Trophoblast cell (in vitro differentiated cells and primary cell): ENCODE data around the gene SYCP1.

Experiments
- DNase-seq, 2 donors: peaks; one replicate each; pipeline ENCODE4 v3.0.0-alpha.2; 2016
- H2AFZ ChIP-seq: 2 replicates; pipeline ENCODE4 v1.6.1; 2013; ENCODE audit warnings: low read length, moderate library complexity, mild to moderate bottlenecking; ENCODE audit not compliant: insufficient read depth, poor library complexity
- H2AK5ac ChIP-seq: 2 replicates; pipeline ENCODE4 v1.6.1; 2013; ENCODE audit warnings: mild to moderate bottlenecking, low read length
- H2BK120ac ChIP-seq: 2 replicates; pipeline ENCODE4 v1.6.1; 2013; ENCODE audit warnings: low read length, mild to moderate bottlenecking, moderate library complexity; ENCODE audit not compliant: insufficient read depth, poor library complexity
- H2BK12ac ChIP-seq: 2 replicates; pipeline ENCODE4 v1.6.1; 2013; ENCODE audit warnings: mild to moderate bottlenecking, low read length, moderate library complexity
- H2BK5ac ChIP-seq: 2 replicates; pipeline ENCODE4 v1.6.1; 2013; ENCODE audit warnings: low read length, low read depth, moderate library complexity, mild to moderate bottlenecking; ENCODE audit not compliant: poor library complexity
- H3K14ac ChIP-seq: 2 replicates; pipeline ENCODE4 v1.6.1; 2013; ENCODE audit warnings: mild to moderate bottlenecking, low read length
- H3K18ac ChIP-seq: 2 replicates; pipeline ENCODE4 v1.6.1; 2013; ENCODE audit warnings: mild to moderate bottlenecking, low read length
- H3K23ac ChIP-seq: 2 replicates; pipeline ENCODE4 v1.6.1; 2013; ENCODE audit warnings: low read length
- H3K27ac ChIP-seq: 2 replicates; pipeline ENCODE4 v1.5.1; 2013; ENCODE audit warnings: low read depth, mild to moderate bottlenecking, inconsistent platforms, low read length, moderate library complexity
- H3K27me3 ChIP-seq: 2 replicates; pipeline ENCODE4 v1.6.1; 2013; ENCODE audit warnings: inconsistent platforms, mild to moderate bottlenecking, low read length, moderate library complexity; ENCODE audit not compliant: insufficient read depth
- H3K36me3 ChIP-seq, 2 experiments: 1 replicate in 1 of 2; 2 replicates in 1 of 2; pipeline ENCODE4 v1.6.1; 2013; ENCODE audit warnings: low read length in 2 of 2, mild to moderate bottlenecking in 2 of 2, moderate library complexity in 1 of 2; ENCODE audit not compliant: insufficient read depth in 2 of 2, control insufficient read depth in 1 of 2
- H3K4ac ChIP-seq: 2 replicates; pipeline ENCODE4 v1.6.1; 2013; ENCODE audit warnings: low read depth, mild to moderate bottlenecking, low read length, moderate library complexity
- H3K4me1 ChIP-seq, 2 experiments: 1 replicate in 1 of 2; 2 replicates in 1 of 2; pipeline ENCODE4 v1.6.1; 2013; ENCODE audit warnings: low read length in 2 of 2, mild to moderate bottlenecking in 2 of 2, moderate library complexity in 1 of 2; ENCODE audit not compliant: insufficient read depth in 2 of 2, control insufficient read depth in 1 of 2
- H3K4me2 ChIP-seq: 2 replicates; pipeline ENCODE4 v1.6.1; 2013; ENCODE audit warnings: inconsistent platforms, mild to moderate bottlenecking, low read length, moderate library complexity
- H3K4me3 ChIP-seq: 2 replicates; pipeline ENCODE4 v1.5.1; 2013; ENCODE audit warnings: mild to moderate bottlenecking, low read depth, low read length, inconsistent platforms
- H3K79me1 ChIP-seq: one replicate; pipeline ENCODE4 v1.6.1; 2013; ENCODE audit warnings: low read length
- H3K79me2 ChIP-seq: 2 replicates; pipeline ENCODE4 v1.6.1; 2013; ENCODE audit warnings: low read length, mild to moderate bottlenecking; ENCODE audit not compliant: control insufficient read depth, insufficient read depth, poor library complexity
- H3K9ac ChIP-seq: 2 replicates; pipeline ENCODE4 v1.6.1; 2013; ENCODE audit warnings: mild to moderate bottlenecking, low read length
- H3K9me3 ChIP-seq: 2 replicates; pipeline ENCODE4 v1.6.1; 2013; ENCODE audit warnings: low read depth, mild to moderate bottlenecking, control low read depth, inconsistent platforms, low read length; ENCODE audit not compliant: insufficient read depth
- H4K12ac ChIP-seq: 2 replicates; pipeline ENCODE4 v1.6.1; 2013; ENCODE audit warnings: low read depth, mild to moderate bottlenecking, low read length, moderate library complexity
- H4K8ac ChIP-seq: 2 replicates; pipeline ENCODE4 v1.6.1; 2013; ENCODE audit warnings: low read depth, mild to moderate bottlenecking, low read length, moderate library complexity
- H4K91ac ChIP-seq: one replicate; pipeline ENCODE4 v1.6.1; 2013; ENCODE audit warnings: low read depth, mild to moderate bottlenecking, low read length, moderate library complexity
- WGBS: extraction: QIAGEN DNeasy Blood & Tissue Kit; methylation state at CpG from one replicate; pipeline ENCODE4 v1.1.7; 2013; ENCODE audit warnings: missing lambda C conversion rate; ENCODE audit not compliant: insufficient read length, insufficient coverage; ENCODE audit errors: extremely low coverage; 5-methylcytosine and 5-hydroxymethylcytosine counted together

The SYCP1 gene

GRCh38 chr1:114892194-114892918 is 37.7 kb downstream of the SYCP1 start:
- H4K91ac ChIP-seq: no peak overlapping the region
- no CpG with 5 or more reads among the region's 11 CpGs for WGBS
- no peak overlapping the region for H2AK5ac ChIP-seq
- H3K4me1 ChIP-seq: no peaks in the 10 kb centered on the region
- no peak overlapping the region for H3K4ac ChIP-seq
- no peak overlapping the region for H4K12ac ChIP-seq
- H2BK5ac ChIP-seq: no peak overlapping the region
- no peak overlapping the region for H3K9ac ChIP-seq
- no peak for DNase-seq
- H3K36me3 ChIP-seq: no peaks in the 10 kb centered on the region
- no peak overlapping the region for H3K23ac ChIP-seq
- no peak overlapping the region for H3K14ac ChIP-seq
- H3K27ac ChIP-seq: no peak overlapping the region
- H2BK12ac ChIP-seq: no peak overlapping the region
- H3K4me3 ChIP-seq: no peak overlapping the region
- no peaks in the 10 kb centered on the region for H3K79me2 ChIP-seq
- H3K18ac ChIP-seq: no peak overlapping the region
- no peak overlapping the region for H3K4me2 ChIP-seq
- H3K9me3 ChIP-seq: no peaks in the 10 kb centered on the region
- no peak overlapping the region for H4K8ac ChIP-seq
- H3K27me3 ChIP-seq: no peaks in the 10 kb centered on the region
- no peaks in the 10 kb centered on the region for H3K79me1 ChIP-seq
- H2AFZ ChIP-seq: no peak overlapping the region
- H2BK120ac ChIP-seq: no peak overlapping the region

GRCh38 chr1:114896795-114897194 is 42.1 kb downstream of the SYCP1 start:
- H2AK5ac ChIP-seq: no peak overlapping the region
- H3K14ac ChIP-seq: no peak overlapping the region
- H4K12ac ChIP-seq: no peak overlapping the region
- H3K18ac ChIP-seq: no peak overlapping the region
- H2BK120ac ChIP-seq: no peak overlapping the region
- no peak overlapping the region for H2AFZ ChIP-seq
- no peak overlapping the region for H3K4me2 ChIP-seq
- H3K9me3 ChIP-seq: no peaks in the 10 kb centered on the region
- H4K91ac ChIP-seq: no peak overlapping the region
- no peak overlapping the region for H2BK5ac ChIP-seq
- no peak overlapping the region for H3K4ac ChIP-seq
- H3K27ac ChIP-seq: no peak overlapping the region
- no peak overlapping the region for H3K4me3 ChIP-seq
- H3K79me1 ChIP-seq: no peaks in the 10 kb centered on the region
- no peak overlapping the region for H3K9ac ChIP-seq
- H3K36me3 ChIP-seq: no peaks in the 10 kb centered on the region
- H3K27me3 ChIP-seq: no peaks in the 10 kb centered on the region
- no peak overlapping the region for H4K8ac ChIP-seq
- H3K4me1 ChIP-seq: no peaks in the 10 kb centered on the region
- no peak overlapping the region for H3K23ac ChIP-seq
- H3K79me2 ChIP-seq: no peaks in the 10 kb centered on the region
- no peak for DNase-seq
- no CpG with 5 or more reads among the region's 3 CpGs for WGBS
- H2BK12ac ChIP-seq: no peak overlapping the region

- H2AFZ ChIP-seq: no peak overlapping the region
- no peaks in the 10 kb centered on the region for H3K4me1 ChIP-seq
- H3K27me3 ChIP-seq: no peaks in the 10 kb centered on the region
- no peak overlapping the region for H2BK5ac ChIP-seq
- H3K4me3 ChIP-seq: no peak overlapping the region
- no peak overlapping the region for H3K4ac ChIP-seq
- H3K18ac ChIP-seq: no peak overlapping the region
- H2BK120ac ChIP-seq: no peak overlapping the region
- no peak overlapping the region for H2BK12ac ChIP-seq
- H3K27ac ChIP-seq: no peak overlapping the region
- H3K4me2 ChIP-seq: no peak overlapping the region
- H4K12ac ChIP-seq: no peak overlapping the region
- H3K9ac ChIP-seq: no peak overlapping the region
- no peak overlapping the region for H3K14ac ChIP-seq
- no peaks in the 10 kb centered on the region for H3K79me1 ChIP-seq
- no CpG with 5 or more reads among the region's 9 CpGs for WGBS
- H4K8ac ChIP-seq: no peak overlapping the region
- no peaks in the 10 kb centered on the region for H3K9me3 ChIP-seq
- no peak for DNase-seq
- H3K36me3 ChIP-seq: no peaks in the 10 kb centered on the region
- no peak overlapping the region for H4K91ac ChIP-seq
- no peaks in the 10 kb centered on the region for H3K79me2 ChIP-seq
- H2AK5ac ChIP-seq: no peak overlapping the region
- no peak overlapping the region for H3K23ac ChIP-seq
These were observed 47.2 kb downstream of the SYCP1 start for GRCh38 chr1:114901814-114902213.

DNA sequence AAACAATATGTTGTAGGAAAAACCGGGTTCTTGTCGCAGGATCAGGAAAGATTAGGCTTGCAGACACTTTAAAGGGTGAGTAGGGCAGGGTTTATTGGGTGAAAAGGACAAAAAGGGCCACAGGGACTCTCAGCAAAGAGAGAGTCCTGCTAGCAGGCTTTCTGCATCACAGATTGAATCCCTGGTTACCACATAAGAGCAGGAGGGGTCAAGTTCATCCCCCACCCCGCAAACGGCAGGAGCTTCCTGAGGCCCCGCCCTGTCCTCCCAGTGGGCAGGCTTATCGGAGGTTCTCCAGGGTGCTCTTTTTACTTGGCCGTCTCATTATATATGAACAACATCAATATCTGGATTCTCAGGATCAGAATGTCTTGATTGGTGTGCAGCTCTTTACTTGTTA is 47.7 kb downstream of the SYCP1 start:
- Histone ChIP-seq H2BK12ac (no peak overlapping the region), H2AFZ (no peak overlapping the region), H3K9me3 (no peaks in the 10 kb centered on the region), H3K4me3 (no peak overlapping the region), H3K14ac (no peak overlapping the region), H4K8ac (no peak overlapping the region), H4K12ac (no peak overlapping the region), H2AK5ac (no peak overlapping the region), H3K27ac (no peak overlapping the region), H2BK5ac (no peak overlapping the region), H2BK120ac (no peak overlapping the region), H3K9ac (no peak overlapping the region), H3K79me1 (no peaks in the 10 kb centered on the region), H3K23ac (no peak overlapping the region), H4K91ac (no peak overlapping the region), H3K79me2 (no peaks in the 10 kb centered on the region), H3K4me2 (no peak overlapping the region), H3K27me3 (no peaks in the 10 kb centered on the region), H3K4me1 (no peaks in the 10 kb centered on the region), H3K4ac (no peak overlapping the region), H3K36me3 (no peaks in the 10 kb centered on the region), H3K18ac (no peak overlapping the region)
- DNase-seq: no peak
- no CpG with 5 or more reads among the region's 7 CpGs for WGBS
